22Rv1 (cell line): ENCODE results near the gene PANK4.

Experiments used
- CTCF ChIP-seq: fragments of 450-650 bp; IDR thresholded peaks from 2 replicates; pipeline ENCODE4 v1.5.1; 2017; ENCODE audit warnings: mild to moderate bottlenecking
- ZFX ChIP-seq: fragments of 450-650 bp; IDR thresholded peaks from 2 replicates; pipeline ENCODE4 v1.6.1; 2017; ENCODE audit warnings: antibody characterized with exemption, borderline replicate concordance

GRCh38 chr1:2475571-2475970, 50.8 kb downstream of the PANK4 start:
- TF ChIP-seq CTCF (no peak), ZFX (no peak)
